ENCODE measurements around the gene AREG. TPM values are rescaled to one million over a fixed set of nuclear protein-coding genes. Genes with fewer than 3 reads are reported as not detected.

The AREG gene
- total RNA-seq, 3 donors from 2014 or later = 3.4 to 89.1 (median 46.2) TPM

DNA sequence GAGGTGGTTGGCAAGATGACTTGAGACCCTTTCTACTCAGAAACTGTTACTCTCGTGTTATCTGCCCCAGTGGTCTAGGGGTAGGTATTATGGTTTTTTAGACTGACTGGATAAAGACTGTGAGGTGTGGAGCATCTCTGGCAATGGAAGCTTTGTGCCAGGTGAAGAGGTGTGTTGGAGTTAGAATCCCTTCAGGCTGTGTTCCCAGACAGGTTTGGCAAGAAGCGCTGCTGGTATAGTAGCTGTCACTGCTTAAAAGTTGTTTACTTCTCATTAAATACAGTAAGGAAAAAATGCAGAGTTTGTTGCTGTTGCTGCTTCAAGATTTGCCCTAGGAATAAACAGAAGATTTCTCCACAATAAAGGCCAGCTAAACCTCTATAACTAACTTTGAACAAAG is 35.3 kb downstream of the AREG start:
- DNase-seq (ENCODE audit: low spot score in 2 of 2) = peak; percentile 55 to 62
- intact Hi-C loops (cut with DNase I; ENCODE audit: low total_unique reads) = no loop called here
- H3K27ac ChIP-seq = no peak overlapping the region
- no peaks in the 10 kb centered on the region for H3K27me3 ChIP-seq
- TF ChIP-seq, protein P1, sequence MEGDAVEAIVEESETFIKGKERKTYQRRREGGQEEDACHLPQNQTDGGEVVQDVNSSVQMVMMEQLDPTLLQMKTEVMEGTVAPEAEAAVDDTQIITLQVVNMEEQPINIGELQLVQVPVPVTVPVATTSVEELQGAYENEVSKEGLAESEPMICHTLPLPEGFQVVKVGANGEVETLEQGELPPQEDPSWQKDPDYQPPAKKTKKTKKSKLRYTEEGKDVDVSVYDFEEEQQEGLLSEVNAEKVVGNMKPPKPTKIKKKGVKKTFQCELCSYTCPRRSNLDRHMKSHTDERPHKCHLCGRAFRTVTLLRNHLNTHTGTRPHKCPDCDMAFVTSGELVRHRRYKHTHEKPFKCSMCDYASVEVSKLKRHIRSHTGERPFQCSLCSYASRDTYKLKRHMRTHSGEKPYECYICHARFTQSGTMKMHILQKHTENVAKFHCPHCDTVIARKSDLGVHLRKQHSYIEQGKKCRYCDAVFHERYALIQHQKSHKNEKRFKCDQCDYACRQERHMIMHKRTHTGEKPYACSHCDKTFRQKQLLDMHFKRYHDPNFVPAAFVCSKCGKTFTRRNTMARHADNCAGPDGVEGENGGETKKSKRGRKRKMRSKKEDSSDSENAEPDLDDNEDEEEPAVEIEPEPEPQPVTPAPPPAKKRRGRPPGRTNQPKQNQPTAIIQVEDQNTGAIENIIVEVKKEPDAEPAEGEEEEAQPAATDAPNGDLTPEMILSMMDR (IDR thresholded peaks at IDR 0.05) = no peak
- TF ChIP-seq POLR2A (IDR thresholded peaks at IDR 0.05) (no peak), POLR2AphosphoS5 (IDR thresholded peaks at IDR 0.05) (no peak)
- no peaks in the 10 kb centered on the region for H3K9me3 ChIP-seq
- H3K4me3 ChIP-seq = no peak overlapping the region
- no peaks in the 10 kb centered on the region for H3K36me3 ChIP-seq
- H3K4me1 ChIP-seq = no peaks in the 10 kb centered on the region

DNA sequence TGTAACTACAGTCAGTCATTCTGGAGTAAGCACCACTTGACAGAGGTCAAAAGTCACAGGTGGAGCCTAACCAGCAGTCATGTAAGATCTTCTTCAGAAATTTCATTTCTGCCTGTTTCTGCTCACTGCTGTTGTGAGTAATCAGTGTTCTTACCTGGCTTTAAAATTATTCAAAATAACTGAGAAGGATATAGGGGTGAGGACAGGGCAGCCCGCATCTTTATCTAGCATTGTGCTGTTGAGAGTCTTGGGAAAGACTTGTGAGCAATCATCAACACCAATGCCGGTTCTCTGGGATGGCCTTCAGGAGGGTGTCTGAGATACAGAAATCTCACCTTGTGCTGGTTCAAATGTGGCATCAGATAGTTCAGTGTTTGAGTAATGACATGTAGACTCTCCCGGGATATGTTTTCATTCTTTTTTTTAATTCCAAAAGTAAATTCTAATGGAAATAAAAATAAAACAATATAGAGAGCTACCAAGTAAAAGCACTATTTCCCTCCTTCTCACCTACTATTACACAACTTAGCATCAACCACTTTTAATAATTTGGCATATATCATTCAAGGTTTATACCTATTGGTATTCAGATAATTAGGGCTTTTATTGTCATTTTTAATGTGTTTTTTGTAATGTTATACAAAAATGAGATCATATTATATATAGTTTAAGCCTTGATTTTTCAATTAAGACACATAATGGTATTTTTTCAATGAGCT is 37.1 kb downstream of the AREG start:
- Histone ChIP-seq H3K36me3 (no peaks in the 10 kb centered on the region), H3K27ac (no peak overlapping the region), H3K27me3 (no peaks in the 10 kb centered on the region), H3K4me1 (no peaks in the 10 kb centered on the region), H3K9me3 (no peaks in the 10 kb centered on the region), H3K4me3 (no peak overlapping the region)
- TF ChIP-seq POLR2AphosphoS5 (IDR thresholded peaks at IDR 0.05) (no peak), POLR2A (IDR thresholded peaks at IDR 0.05) (no peak)
- TF ChIP-seq, protein P1 (IDR thresholded peaks at IDR 0.05) = no peak
- DNase-seq (ENCODE audit: low spot score in 2 of 2) = no peak
- intact Hi-C loops (cut with DNase I; ENCODE audit: low total_unique reads) = no loop called here

DNA sequence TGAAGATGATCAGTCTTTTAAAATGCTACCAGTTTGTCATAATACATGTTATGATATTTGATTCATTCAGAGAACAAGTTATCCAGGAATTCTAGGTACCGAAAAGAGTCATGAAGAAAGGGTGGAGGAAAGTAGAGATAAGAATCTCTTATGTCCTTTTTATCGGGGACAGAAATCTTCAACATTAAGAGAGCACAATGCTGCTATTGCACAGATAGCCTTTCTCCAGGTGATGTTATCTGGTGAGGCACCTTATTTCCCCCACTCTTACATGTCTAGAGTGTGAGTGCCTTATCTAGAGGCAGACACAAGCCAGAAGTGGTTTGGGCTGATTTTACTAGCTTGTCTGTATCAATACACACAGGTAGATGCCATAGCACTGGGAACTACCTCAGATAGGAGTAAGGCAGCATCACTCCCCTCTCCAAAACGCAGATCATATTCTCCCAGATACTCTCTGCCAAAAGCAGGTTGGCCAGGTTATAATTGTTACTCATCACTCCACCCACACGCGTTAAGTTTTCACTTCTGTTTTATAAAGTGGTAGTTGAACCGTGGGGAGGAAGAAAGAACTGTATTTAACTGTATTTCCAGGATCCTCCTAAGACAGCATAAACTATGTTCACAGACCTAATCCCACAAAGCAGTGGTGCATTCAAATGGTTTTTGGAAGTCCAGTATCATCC is 38.4 kb downstream of the AREG start:
- intact Hi-C loops (cut with DNase I; ENCODE audit: low total_unique reads) = no loop called here
- Histone ChIP-seq H3K27me3 (no peaks in the 10 kb centered on the region), H3K4me1 (no peaks in the 10 kb centered on the region), H3K9me3 (no peaks in the 10 kb centered on the region), H3K4me3 (no peak overlapping the region), H3K27ac (no peak overlapping the region), H3K36me3 (no peaks in the 10 kb centered on the region)
- TF ChIP-seq, protein P1 (IDR thresholded peaks at IDR 0.05) = no peak
- TF ChIP-seq POLR2A (IDR thresholded peaks at IDR 0.05) = no peak
- no peak for TF ChIP-seq POLR2AphosphoS5 (IDR thresholded peaks at IDR 0.05)
- DNase-seq (ENCODE audit: low spot score in 2 of 2) = no peak

DNA sequence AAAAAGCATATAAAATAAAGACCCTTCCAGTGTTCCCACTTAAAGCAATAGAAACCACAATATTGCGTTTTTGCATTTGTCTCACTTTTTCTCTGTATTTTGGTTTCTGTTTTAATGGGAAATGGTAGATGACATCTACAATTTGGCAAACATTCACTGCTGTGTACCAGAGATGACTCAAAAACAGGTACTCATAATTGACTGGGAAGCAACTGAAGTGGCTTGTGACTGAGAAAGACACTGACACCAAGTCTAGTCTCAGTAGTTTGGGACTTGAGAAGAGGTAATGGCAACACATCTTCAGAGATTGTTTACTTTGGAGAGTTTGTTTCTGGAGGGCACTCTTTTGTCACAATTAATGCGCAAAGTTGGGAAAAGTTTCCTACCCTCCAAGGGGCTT is 42.0 kb downstream of the AREG start:
- TF ChIP-seq, protein P1 (IDR thresholded peaks at IDR 0.05) = no peak
- TF ChIP-seq POLR2AphosphoS5 (IDR thresholded peaks at IDR 0.05) (no peak), POLR2A (IDR thresholded peaks at IDR 0.05) (no peak)
- no peaks in the 10 kb centered on the region for H3K27me3 ChIP-seq
- intact Hi-C loops (cut with DNase I; ENCODE audit: low total_unique reads) = no loop called here
- no peak for DNase-seq (ENCODE audit: low spot score in 2 of 2)
- H3K4me1 ChIP-seq = no peaks in the 10 kb centered on the region
- H3K4me3 ChIP-seq = no peak overlapping the region
- H3K27ac ChIP-seq = no peak overlapping the region
- no peaks in the 10 kb centered on the region for H3K9me3 ChIP-seq
- no peaks in the 10 kb centered on the region for H3K36me3 ChIP-seq

DNA sequence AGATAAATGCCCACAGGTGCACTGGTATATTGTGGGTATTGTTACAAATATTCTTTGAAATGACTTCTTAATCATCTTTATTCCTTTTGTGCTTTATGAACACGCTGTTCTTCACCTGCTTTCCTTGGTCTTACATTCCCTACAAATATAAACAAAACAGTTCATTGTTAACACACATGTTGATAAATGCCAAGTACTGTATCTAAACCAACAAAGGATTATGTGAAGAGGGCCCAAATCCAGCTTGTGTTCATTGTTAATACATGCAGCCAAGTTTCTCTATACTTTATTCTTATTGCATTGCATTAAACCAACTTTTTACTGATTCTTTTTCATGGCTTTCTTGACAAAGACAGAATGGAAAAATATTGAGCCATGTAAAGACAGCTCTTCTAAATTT is 42.8 kb downstream of the AREG start:
- H3K36me3 ChIP-seq = no peaks in the 10 kb centered on the region
- TF ChIP-seq, protein P1 (IDR thresholded peaks at IDR 0.05) = no peak
- TF ChIP-seq POLR2A (IDR thresholded peaks at IDR 0.05) (no peak), POLR2AphosphoS5 (IDR thresholded peaks at IDR 0.05) (no peak)
- no peak overlapping the region for H3K27ac ChIP-seq
- no peak for DNase-seq (ENCODE audit: low spot score in 2 of 2)
- intact Hi-C loops (cut with DNase I; ENCODE audit: low total_unique reads) = no loop called here
- H3K4me1 ChIP-seq = no peaks in the 10 kb centered on the region
- no peaks in the 10 kb centered on the region for H3K9me3 ChIP-seq
- no peaks in the 10 kb centered on the region for H3K27me3 ChIP-seq
- H3K4me3 ChIP-seq = no peak overlapping the region
